Fibroblast of pulmonary artery (primary cell): ENCODE results near the gene RHOT2.
A peak's percentile ranks its signal among the peaks of the same experiment; 100 is the strongest.

Source experiments
- DNase-seq: peaks from one replicate; pipeline ENCODE4 v3.0.0-alpha.2; 2010; ENCODE audit warnings: low read depth
- H3K4me3 ChIP-seq: replicated peaks from 2 replicates; pipeline ENCODE4 v1.5.1; 2011; ENCODE audit warnings: low read depth, mild to moderate bottlenecking, control low read depth, low read length, moderate library complexity
- TF ChIP-seq, protein P1 (sequence below): IDR thresholded peaks from 2 replicates; pipeline ENCODE4 v1.5.1; 2011; ENCODE audit warnings: mild to moderate bottlenecking, control low read depth, low read length, inconsistent platforms; ENCODE audit errors: missing control alignments

Gene RHOT2

DNA sequence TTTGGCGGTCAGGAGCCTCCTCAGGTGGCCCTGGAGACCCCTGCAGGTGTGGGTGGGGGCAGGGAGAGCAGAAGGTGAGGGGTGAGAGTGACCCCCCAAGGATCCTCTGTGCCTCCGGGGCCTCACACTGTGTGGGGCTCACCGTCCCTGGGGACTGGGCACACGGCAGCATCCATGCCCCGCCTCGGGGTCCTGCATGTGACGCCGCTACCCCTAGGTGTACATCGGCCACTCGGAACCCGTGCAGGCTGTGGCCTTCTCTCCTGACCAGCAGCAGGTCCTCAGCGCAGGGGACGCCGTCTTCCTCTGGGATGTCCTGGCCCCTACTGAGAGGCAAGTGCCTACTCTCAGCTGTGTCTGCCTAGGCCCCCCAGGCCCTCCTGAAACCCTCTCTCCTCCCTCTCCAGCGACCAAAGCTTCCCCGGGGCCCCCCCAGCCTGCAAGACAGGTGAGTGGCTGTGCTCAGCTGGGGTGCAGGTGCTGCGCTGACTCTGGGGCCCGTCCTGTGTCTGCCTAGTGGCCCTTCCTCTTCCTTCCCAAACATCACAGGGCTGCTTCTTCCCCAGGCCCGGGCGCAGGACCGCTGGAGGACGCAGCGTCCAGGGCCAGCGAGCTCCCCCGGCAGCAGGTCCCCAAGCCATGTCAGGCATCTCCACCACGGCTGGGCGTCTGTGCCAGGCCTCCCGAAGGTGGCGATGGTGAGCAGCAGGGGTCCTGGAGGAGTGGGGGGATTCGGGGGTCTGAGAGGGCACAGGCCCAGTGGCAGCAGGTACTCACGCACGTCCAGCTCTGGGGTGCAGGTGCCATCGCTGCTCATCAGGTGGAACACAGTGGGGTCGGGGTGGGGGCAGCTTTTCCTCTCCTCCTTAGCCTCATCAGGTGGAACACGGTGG, 9.0 kb upstream of the RHOT2 start:
- no peak for DNase-seq
- H3K4me3 ChIP-seq = no peak overlapping the region
- TF ChIP-seq, protein P1, sequence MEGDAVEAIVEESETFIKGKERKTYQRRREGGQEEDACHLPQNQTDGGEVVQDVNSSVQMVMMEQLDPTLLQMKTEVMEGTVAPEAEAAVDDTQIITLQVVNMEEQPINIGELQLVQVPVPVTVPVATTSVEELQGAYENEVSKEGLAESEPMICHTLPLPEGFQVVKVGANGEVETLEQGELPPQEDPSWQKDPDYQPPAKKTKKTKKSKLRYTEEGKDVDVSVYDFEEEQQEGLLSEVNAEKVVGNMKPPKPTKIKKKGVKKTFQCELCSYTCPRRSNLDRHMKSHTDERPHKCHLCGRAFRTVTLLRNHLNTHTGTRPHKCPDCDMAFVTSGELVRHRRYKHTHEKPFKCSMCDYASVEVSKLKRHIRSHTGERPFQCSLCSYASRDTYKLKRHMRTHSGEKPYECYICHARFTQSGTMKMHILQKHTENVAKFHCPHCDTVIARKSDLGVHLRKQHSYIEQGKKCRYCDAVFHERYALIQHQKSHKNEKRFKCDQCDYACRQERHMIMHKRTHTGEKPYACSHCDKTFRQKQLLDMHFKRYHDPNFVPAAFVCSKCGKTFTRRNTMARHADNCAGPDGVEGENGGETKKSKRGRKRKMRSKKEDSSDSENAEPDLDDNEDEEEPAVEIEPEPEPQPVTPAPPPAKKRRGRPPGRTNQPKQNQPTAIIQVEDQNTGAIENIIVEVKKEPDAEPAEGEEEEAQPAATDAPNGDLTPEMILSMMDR = no peak

DNA sequence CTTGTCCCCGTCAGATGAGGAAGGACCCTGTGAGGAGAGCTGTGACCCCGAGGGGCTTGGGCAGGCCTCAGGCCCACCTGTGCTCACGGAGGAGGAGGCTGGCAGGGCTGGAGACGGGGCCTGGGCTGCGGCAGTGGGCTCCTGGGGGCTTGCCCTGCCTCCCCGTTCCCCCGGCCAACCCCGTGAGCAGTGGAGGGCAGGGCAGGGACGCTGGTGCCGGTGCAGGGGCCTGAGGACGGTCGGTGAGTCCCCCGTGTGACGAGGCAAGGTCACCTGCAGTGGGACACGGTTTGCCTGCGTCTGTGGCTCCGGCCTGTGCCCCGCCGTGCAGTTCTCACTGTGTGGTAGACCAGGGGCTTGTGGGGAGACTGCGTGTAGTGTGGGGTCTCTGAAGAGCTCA, 8.3 kb upstream of the RHOT2 start:
- TF ChIP-seq, protein P1 = no peak
- no peak for DNase-seq
- H3K4me3 ChIP-seq = no peak overlapping the region

DNA sequence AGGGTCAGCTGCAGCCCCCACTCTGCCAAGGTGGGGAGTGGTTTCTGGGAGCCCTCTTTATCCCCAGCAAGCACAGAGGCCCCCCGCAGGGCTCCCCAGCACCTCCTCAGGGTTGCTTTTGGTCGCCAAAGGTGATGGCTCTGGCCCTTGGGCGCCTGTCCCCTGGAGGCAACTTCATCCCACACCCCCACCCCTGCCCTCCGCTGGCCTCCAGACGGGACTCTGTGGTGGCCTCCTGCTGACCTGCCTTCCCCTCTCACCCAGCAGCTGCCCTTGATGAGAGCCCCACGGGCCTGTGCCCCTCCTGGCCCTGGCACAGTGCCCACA, 7.8 kb upstream of the RHOT2 start:
- H3K4me3 ChIP-seq = no peak overlapping the region
- DNase-seq = no peak
- TF ChIP-seq, protein P1 = no peak

DNA sequence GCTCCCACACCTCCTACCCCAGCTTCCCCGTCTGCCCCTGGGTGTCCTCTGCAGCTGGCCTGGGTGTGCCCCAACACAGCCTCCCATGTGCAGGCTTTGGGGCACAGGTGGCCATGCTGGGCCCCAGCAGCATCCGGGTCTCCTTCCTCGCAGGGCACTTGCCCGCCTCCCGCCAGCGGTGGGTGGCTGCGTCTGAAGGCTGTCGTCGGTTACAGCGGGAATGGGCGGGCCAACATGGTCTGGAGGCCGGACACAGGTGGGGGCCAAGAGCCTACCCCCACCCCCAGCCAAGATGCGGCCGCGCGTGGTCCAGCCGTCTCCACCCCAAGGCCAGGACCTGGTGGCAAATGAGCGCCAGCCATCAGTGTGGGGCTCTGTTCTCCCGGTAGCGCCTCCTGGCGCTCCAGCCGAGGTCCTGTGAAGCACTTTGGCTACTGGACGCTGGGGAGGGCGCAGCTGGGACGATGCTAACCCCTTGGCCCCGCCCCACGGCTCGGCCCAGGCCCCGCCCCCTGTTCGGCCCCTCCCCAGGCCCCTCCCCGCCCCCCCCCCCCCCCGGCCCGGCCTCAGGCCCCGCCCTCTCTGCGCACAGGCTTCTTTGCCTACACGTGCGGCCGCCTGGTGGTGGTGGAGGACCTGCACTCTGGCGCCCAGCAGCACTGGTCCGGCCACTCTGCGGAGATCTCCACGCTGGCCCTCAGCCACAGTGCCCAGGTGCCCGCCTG, 7.3 kb upstream of the RHOT2 start:
- DNase-seq = peak; percentile 76
- no peak overlapping the region for H3K4me3 ChIP-seq
- TF ChIP-seq, protein P1 = peak; percentile 27

DNA sequence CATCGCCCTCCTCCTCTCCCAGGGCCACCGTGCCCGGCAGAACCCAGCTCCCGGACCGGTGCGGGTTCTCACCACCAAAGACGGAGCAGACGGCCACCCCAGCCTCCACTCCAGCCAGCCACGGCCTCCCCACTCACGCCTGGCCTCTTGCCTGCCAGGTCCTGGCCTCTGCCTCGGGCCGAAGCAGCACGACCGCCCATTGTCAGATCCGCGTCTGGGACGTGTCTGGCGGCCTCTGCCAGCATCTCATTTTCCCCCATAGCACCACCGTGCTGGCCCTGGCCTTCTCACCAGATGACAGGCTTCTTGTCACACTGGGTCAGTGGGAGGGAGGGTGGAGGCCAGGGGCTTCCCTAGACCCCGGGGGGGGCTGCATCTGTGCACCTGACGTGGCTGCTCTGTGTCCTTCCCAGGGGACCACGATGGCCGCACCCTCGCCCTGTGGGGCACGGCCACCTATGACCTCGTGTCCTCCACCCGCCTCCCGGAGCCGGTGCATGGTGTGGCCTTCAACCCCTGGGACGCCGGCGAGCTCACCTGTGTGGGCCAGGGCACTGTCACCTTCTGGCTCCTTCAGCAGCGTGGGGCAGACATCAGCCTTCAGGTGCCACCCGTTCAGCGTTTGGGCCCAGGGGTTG, 6.6 kb upstream of the RHOT2 start:
- H3K4me3 ChIP-seq = no peak overlapping the region
- no peak for DNase-seq
- TF ChIP-seq, protein P1 = no peak

DNA sequence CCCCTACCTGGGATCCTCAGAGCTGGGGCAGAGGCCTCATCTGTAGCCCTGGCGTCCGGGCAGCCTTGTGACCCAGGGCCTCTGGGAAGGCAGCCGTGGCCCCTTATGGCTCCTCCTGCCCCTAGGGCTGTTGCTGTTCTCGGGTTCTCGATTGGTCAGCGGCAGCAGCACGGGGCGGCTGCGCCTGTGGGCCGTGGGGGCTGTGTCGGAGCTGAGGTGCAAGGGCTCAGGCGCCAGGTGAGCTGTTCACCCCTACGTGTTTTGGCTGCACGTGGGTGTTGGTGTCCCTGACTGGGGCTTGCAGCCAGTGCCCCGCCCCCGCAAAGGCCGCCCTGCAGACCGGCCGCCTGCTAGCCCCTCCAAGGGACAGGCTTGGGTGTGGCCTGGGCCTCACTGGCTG, 5.8 kb upstream of the RHOT2 start:
- TF ChIP-seq, protein P1 = no peak
- H3K4me3 ChIP-seq = no peak overlapping the region
- DNase-seq = no peak
